Stimulated activated CD8-positive, alpha-beta memory T cell treated with anti-CD3 and anti-CD28 coated beads, Interleukin-12 subunit alpha, Interleukin-12 subunit beta, amount 100 ng/mL, for 1 hour (primary cell): ENCODE data around the gene SMG1.
"Not testable (repeated sequence)": the region's sequence is repeated elsewhere in the genome, so short reads cannot be mapped to it uniquely, and the experiment has no call there.

Experiments used
- DNase-seq: peaks from one replicate; pipeline ENCODE4 v3.0.0-alpha.2; 2020; ENCODE audit warnings: low read depth

SMG1 gene

DNA sequence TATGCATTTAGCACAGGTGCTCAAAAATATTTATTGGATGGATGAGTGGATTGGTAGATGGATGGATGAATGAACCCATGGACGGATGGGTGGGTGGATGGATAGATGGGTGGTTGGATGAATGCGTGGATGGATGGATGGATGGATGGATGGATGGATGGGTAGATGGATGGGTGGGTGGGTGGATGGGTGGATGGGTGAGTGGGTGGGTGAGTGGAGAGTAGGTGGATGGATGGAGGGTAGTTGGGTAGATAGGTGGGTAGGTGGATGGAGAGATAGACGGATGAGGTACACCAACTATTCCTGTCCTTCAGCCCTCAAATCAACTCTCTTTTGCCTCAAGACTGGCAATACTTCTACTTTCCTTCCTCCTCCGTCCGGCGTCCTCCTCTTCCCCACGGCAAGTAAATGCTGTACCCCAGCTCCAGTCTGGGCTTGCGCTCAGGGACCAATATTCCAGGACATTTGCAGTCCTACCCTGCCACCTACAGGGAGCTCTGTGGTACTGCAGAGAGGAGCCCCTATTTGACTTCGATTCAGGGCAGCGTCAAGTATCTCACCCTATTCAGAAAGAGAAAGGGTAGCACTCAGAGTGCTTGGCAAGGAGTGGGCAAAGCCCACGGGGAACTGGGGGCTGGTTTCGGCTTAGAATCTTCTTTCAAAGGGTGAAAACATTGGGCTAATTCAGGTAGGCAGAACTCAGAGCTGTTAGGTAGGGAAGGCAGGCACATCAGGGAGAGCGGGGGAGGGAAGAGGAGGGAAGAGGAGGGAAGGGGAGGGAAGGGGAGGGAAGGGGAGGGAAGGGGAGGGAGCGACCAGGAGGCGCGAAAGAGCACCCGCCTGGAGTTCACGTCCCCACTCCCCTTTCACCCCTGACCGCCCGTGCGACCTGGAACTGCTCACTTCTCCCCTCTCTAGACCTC, 166.3 kb downstream of the SMG1 start:
- not testable (repeated sequence) for DNase-seq

DNA sequence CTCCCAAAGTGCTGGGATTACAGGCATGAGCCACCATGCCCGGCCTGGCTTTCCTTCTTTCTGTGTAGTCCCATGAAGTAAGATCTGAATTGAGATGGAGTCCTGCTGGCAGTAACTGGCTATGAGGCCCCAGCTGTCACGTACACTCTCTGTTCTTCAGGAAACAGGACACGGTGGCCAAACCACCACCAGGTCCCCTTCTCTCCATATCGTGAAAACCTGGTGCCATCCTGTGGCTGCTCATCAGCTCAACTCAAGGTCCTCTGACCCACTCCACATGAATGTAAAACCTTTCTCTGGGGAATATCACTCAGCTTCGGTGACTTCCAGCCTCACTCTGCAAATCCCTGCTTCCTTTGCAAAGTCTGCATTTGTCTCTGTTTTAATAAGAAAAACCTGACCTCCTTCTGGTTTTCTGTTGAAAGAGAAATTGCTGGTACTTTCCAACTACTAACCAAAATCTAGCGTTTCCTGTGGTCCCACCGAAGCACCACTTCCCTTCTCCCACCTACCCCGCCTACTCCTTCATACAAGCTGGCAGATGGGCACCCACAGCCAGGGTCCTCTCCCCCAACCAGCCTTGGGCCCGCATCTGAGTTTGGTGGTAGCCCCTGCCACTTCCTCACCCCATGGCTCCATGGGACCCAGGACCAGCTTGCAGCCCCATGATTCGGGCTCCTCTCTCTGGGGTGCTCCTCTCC, 168.1 kb downstream of the SMG1 start:
- DNase-seq = not testable (repeated sequence)

DNA sequence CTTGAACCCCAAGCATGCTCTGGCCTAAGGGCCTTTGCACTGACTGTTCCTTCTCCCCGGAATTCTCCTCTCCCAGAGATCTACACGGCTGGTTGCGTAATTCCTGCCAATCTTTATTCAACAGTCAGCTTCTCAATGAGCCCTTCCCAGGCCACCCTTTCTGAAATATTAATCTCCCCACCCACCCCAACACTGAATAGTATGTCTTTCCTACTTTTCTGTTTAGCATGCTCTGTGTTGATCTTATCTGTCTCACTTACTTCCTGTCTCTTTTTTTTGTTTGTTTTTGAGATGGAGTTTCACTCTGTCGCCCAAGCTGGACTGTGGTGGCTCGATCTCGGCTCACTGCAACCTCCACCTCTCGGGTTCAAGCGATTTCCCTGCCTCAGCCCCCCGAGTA, 169.6 kb downstream of the SMG1 start:
- not testable (repeated sequence) for DNase-seq
